Right atrium auricular region (tissue), 2 donors: ENCODE results near the gene SERPINE1. TPM values are rescaled to one million over a fixed set of nuclear protein-coding genes. Genes with fewer than 3 reads are reported as not detected.

Source experiments
- DNase-seq: peaks from one replicate; pipeline ENCODE4 v3.0.0-alpha.2; 2019; ENCODE audit warnings: low spot score
- H3K27ac ChIP-seq, 2 donors: fragments of 200-600 bp; sonication (generic); 1 replicate in 1 of 2; 2 replicates in 1 of 2; pipeline ENCODE4 v1.5.1; 2016 to 2019
- H3K27me3 ChIP-seq, 2 donors: fragments of 200-600 bp; sonication (generic); one replicate each; pipeline versions ENCODE4 v1.5.1 to v1.6.0; 2017 to 2019
- H3K36me3 ChIP-seq: fragments of 200-600 bp; sonication (generic); one replicate; pipeline ENCODE4 v1.5.1; 2016
- H3K4me1 ChIP-seq, 2 donors: fragments of 200-600 bp; sonication (generic); one replicate each; pipeline versions ENCODE4 v1.5.1 to v1.6.0; 2017 to 2019
- H3K4me3 ChIP-seq, 2 donors: fragments of 200-600 bp; sonication (generic); 1 replicate in 1 of 2; 2 replicates in 1 of 2; pipeline ENCODE4 v1.5.1; 2017 to 2019; ENCODE audit warnings: mild to moderate bottlenecking in 1 of 2, moderate library complexity in 1 of 2
- H3K9me3 ChIP-seq, 2 donors: fragments of 200-600 bp; sonication (generic); one replicate each; pipeline ENCODE4 v1.5.1; 2019
- microRNA-seq, 2 donors: library from miRNA; unstranded; fragments of <30 nt; microRNA quantifications; one replicate each; pipeline ENCODE4, GENCODE V29; 2016 to 2017; ENCODE audit warnings: borderline number of aligned reads in 2 of 2, borderline replicate concordance in 1 of 2
- total RNA-seq, 2 donors: library from RNA; depleted of rRNA; stranded (reverse); fragments of >200 nt; gene quantifications; one replicate each; pipeline ENCODE4 v1.1.0, GENCODE V29; 2016
- TF ChIP-seq, protein P1 (sequence below), 2 donors: fragments of 200-600 bp; sonication (generic); IDR thresholded peaks; one replicate each; pipeline ENCODE4 v1.5.1; 2019; ENCODE audit warnings: antibody characterized with exemption in 2 of 2

The SERPINE1 gene
- total RNA-seq, 2 donors from 2014 or later = 28.0 to 40.8 TPM

DNA sequence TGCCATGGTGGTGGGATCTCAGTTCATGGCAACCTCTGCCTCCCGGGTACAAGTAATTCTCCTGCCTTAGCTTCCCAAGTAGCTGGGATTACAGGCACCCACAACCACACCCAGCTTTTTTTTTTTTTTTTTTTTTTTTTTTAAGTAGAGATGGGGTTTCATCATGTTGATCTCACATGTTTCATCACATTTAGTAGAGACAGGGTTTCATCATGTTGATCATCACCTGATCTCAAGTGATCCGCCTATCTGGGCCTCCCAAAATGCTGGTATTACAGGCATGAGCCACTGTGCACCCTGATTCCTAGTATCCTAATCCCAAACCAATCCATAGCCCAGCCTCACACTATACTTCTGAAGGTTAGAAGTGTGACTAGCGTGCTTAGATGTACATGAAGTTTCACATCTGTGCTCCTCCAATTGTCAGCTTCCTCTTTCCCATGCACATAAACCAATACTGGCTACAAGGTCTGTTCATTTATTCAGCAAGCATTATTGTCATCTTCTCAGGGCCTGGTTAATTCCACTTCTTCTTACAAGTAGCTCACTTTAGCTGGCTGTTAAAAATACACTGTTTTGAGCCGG is 60.0 kb downstream of the SERPINE1 start:
- no peaks in the 10 kb centered on the region for H3K4me1 ChIP-seq
- TF ChIP-seq, protein P1, sequence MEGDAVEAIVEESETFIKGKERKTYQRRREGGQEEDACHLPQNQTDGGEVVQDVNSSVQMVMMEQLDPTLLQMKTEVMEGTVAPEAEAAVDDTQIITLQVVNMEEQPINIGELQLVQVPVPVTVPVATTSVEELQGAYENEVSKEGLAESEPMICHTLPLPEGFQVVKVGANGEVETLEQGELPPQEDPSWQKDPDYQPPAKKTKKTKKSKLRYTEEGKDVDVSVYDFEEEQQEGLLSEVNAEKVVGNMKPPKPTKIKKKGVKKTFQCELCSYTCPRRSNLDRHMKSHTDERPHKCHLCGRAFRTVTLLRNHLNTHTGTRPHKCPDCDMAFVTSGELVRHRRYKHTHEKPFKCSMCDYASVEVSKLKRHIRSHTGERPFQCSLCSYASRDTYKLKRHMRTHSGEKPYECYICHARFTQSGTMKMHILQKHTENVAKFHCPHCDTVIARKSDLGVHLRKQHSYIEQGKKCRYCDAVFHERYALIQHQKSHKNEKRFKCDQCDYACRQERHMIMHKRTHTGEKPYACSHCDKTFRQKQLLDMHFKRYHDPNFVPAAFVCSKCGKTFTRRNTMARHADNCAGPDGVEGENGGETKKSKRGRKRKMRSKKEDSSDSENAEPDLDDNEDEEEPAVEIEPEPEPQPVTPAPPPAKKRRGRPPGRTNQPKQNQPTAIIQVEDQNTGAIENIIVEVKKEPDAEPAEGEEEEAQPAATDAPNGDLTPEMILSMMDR (IDR thresholded peaks at IDR 0.05) = no peak
- no peak overlapping the region for H3K4me3 ChIP-seq
- no peaks in the 10 kb centered on the region for H3K9me3 ChIP-seq
- no peak overlapping the region for H3K27ac ChIP-seq
- H3K36me3 ChIP-seq = no peaks in the 10 kb centered on the region
- DNase-seq = no peak
- H3K27me3 ChIP-seq = no peaks in the 10 kb centered on the region

Small RNA genes lying within 50 kb of the gene (microRNA-seq; reads per million reads assigned to microRNA genes)
- gene MIR4653 = 0 reads per million in 2 donors

Other genes with a start within 250 kb of the SERPINE1 start
- gene UFSP1, start 237.4 kb upstream of the SERPINE1 start, total RNA-seq = 1 to 10 TPM; 3.0 to 3.7 TPM
- 10 to 100 TPM in 1 of 2 donors, 1 to 10 TPM in 1; 5.4 to 33.0 TPM for gene ACHE, start 231.2 kb upstream of the SERPINE1 start, total RNA-seq
- under 1 TPM in 1 of 2 donors, not detected in 1; 0.24 TPM for gene MUC3A, start 177.6 kb upstream of the SERPINE1 start, total RNA-seq
- gene MUC12, start 157.5 kb upstream of the SERPINE1 start, total RNA-seq = not detected
- gene MUC17, start 107.0 kb upstream of the SERPINE1 start, total RNA-seq = not detected
- gene TRIM56, start 41.6 kb upstream of the SERPINE1 start, total RNA-seq = 10 to 100 TPM; 10.2 to 15.2 TPM
- 10 to 100 TPM; 16.1 to 18.8 TPM for gene AP1S1, start 27.4 kb downstream of the SERPINE1 start, total RNA-seq
- not detected for gene VGF, start 38.5 kb downstream of the SERPINE1 start, total RNA-seq
- gene NAT16, start 53.2 kb downstream of the SERPINE1 start, total RNA-seq = not detected
- gene MOGAT3, start 73.9 kb downstream of the SERPINE1 start, total RNA-seq = not detected
- gene PLOD3, start 90.5 kb downstream of the SERPINE1 start, total RNA-seq = 10 to 100 TPM; 35.5 to 35.9 TPM
- gene ZNHIT1, start 91.1 kb downstream of the SERPINE1 start, total RNA-seq = 10 to 100 TPM; 65.3 to 69.6 TPM
- 10 to 100 TPM; 16.5 to 50.2 TPM for gene CLDN15, start 110.7 kb downstream of the SERPINE1 start, total RNA-seq
- gene FIS1, start 118.0 kb downstream of the SERPINE1 start, total RNA-seq = 100 to 1,000 TPM; 359 to 459 TPM
- 10 to 100 TPM; 22.0 to 26.9 TPM for gene IFT22, start 194.7 kb downstream of the SERPINE1 start, total RNA-seq
- gene COL26A1, start 235.8 kb downstream of the SERPINE1 start, total RNA-seq = not detected